Breast epithelium (tissue), 3 donors: Measurements from ENCODE around the gene TMPRSS13.

Experiments used
- CTCF ChIP-seq, 3 donors: fragments of 450-650 bp; IDR thresholded peaks; one replicate each; pipeline ENCODE4 v1.5.1; 2016 to 2017; ENCODE audit warnings: antibody characterized with exemption in 3 of 3, mild to moderate bottlenecking in 3 of 3, moderate library complexity in 3 of 3
- POLR2A ChIP-seq: fragments of 450-650 bp; IDR thresholded peaks from one replicate; pipeline ENCODE4 v1.6.1; 2016; ENCODE audit warnings: antibody characterized with exemption, mild to moderate bottlenecking, moderate library complexity

- TF ChIP-seq POLR2A (no peak), CTCF (IDR thresholded peaks at IDR 0.05) (no peak)
These were observed 59.6 kb downstream of the TMPRSS13 start for GRCh38 chr11:117869604-117870003.
